HCT116 (cell line): Measurements from ENCODE around the gene SERTAD1. TPM values are rescaled to one million over a fixed set of nuclear protein-coding genes. Genes with fewer than 3 reads are reported as not detected.

Experiments
- ATAC-seq: fragments of 200-7000 bp; cut with Tn5 transposase; 2 replicates; pipeline ENCODE4 v1.9.1; 2020; ENCODE audit warnings: mild to moderate bottlenecking, moderate library complexity
- BruUV-seq: library from RNA; stranded (reverse); fragments of 400-500 nt; replicated peaks from 2 replicates; lab custom pipeline; 2021; lab: Mats Ljungman, UMichigan
- CTCF ChIA-PET: fragments of 300-600 bp; sonication (Branson Sonifier 250); formaldehyde crosslinking; loops from one replicate; lab custom pipeline; 2021; ENCODE audit warnings: antibody characterized with exemption; lab: Charles Lee
- POLR2A ChIA-PET: fragments of 300-600, 350-600 bp; sonication (Branson Sonifier 250); formaldehyde crosslinking; loops from one replicate; lab custom pipeline; 2021; ENCODE audit warnings: antibody characterized with exemption; lab: Charles Lee
- RAD21 ChIA-PET, 2 experiments: fragments of 300-600 bp; sonication (Branson Sonifier 250); formaldehyde crosslinking; loops; one replicate each; lab custom pipeline; 2023; ENCODE audit warnings: low total read pairs in 2 of 2; ENCODE audit not compliant: uncharacterized antibody in 2 of 2, unreplicated experiment in 2 of 2, low non-redundant PET in 1 of 2; lab: Charles Lee
- DNase-seq: peaks from one replicate; pipeline ENCODE4 v3.0.0-alpha.2; 2010; ENCODE audit warnings: low read depth, low spot score
- H2AFZ ChIP-seq: fragments of 200-600 bp; shearing (Covaris generic), sonication (generic); 2 replicates; pipeline ENCODE4 v1.6.1; 2017; ENCODE audit warnings: low read depth, mixed run types, mixed read lengths, antibody characterized with exemption, low read length; ENCODE audit not compliant: poor library complexity, severe bottlenecking
- H3K27ac ChIP-seq: 2 replicates; pipeline ENCODE4 v1.5.1; 2012; ENCODE audit warnings: low read depth, low read length
- H3K27me3 ChIP-seq: fragments of 200-600 bp; sonication (generic); 2 replicates; pipeline ENCODE4 v1.6.1; 2016; ENCODE audit warnings: mixed run types, low read length, mixed read lengths; ENCODE audit not compliant: insufficient read depth
- H3K36me3 ChIP-seq, 2 experiments: fragments of 200-500 bp in 1 of 2; fragments of 200-600 bp in 1 of 2; sonication (Bioruptor generic) in 1 of 2; sonication (generic) in 1 of 2; 2 replicates each; pipeline versions ENCODE4 v1.5.1 to v1.6.1; 2014 to 2016; ENCODE audit warnings: low read length in 2 of 2, inconsistent platforms in 1 of 2, mixed read lengths in 1 of 2, mixed run types in 1 of 2; ENCODE audit not compliant: insufficient read depth in 2 of 2, control insufficient read depth in 1 of 2
- H3K4me1 ChIP-seq, 2 experiments: fragments of 200-600 bp in 1 of 2; sonication (generic) in 1 of 2; 2 replicates each; pipeline versions ENCODE4 v1.5.1 to v1.6.1; 2012 to 2017; ENCODE audit warnings: low read length in 2 of 2, inconsistent platforms in 1 of 2, mild to moderate bottlenecking in 1 of 2, mixed read lengths in 1 of 2, mixed run types in 1 of 2, moderate library complexity in 1 of 2; ENCODE audit not compliant: insufficient read depth in 2 of 2, control insufficient read depth in 1 of 2
- H3K4me2 ChIP-seq: fragments of 200-600 bp; sonication (generic); 2 replicates; pipeline ENCODE4 v1.6.1; 2017; ENCODE audit warnings: mixed run types, low read length, mixed read lengths
- H3K4me3 ChIP-seq, 2 experiments: fragments of 200-600 bp in 1 of 2; sonication (generic) in 1 of 2; replicated peaks in 1 of 2; 2 replicates each; pipeline ENCODE4 v1.5.1; 2011 to 2016; ENCODE audit warnings: low read length in 2 of 2, control low read depth in 1 of 2, low read depth in 1 of 2, mild to moderate bottlenecking in 1 of 2, mixed read lengths in 1 of 2, mixed run types in 1 of 2
- H3K79me2 ChIP-seq: fragments of 200-600 bp; sonication (generic); 2 replicates; pipeline ENCODE4 v1.6.1; 2017; ENCODE audit warnings: mild to moderate bottlenecking, mixed run types, low read length, moderate library complexity, mixed read lengths; ENCODE audit not compliant: insufficient read depth
- H3K9ac ChIP-seq: fragments of 200-600 bp; sonication (generic); 2 replicates; pipeline ENCODE4 v1.6.1; 2016; ENCODE audit warnings: low read length, mixed read lengths
- H3K9me2 ChIP-seq: fragments of 200-600 bp; sonication (generic), shearing (Covaris generic); 2 replicates; pipeline ENCODE4 v1.6.1; 2017; ENCODE audit warnings: mixed run types, mild to moderate bottlenecking, moderate library complexity; ENCODE audit not compliant: insufficient read depth
- H3K9me3 ChIP-seq, 2 experiments: fragments of 200-500 bp in 1 of 2; fragments of 200-600 bp in 1 of 2; sonication (Bioruptor generic) in 1 of 2; sonication (generic) in 1 of 2; 2 replicates each; pipeline ENCODE4 v1.6.1; 2014 to 2017; ENCODE audit warnings: low read length in 2 of 2, mixed read lengths in 2 of 2, inconsistent platforms in 1 of 2, low read depth in 1 of 2, mild to moderate bottlenecking in 1 of 2, mixed run types in 1 of 2, moderate library complexity in 1 of 2; ENCODE audit not compliant: control insufficient read depth in 1 of 2, insufficient read depth in 1 of 2
- H4K20me1 ChIP-seq: fragments of 200-600 bp; sonication (generic), shearing (Covaris generic); 2 replicates; pipeline ENCODE4 v1.6.1; 2017; ENCODE audit warnings: mixed run types, mild to moderate bottlenecking, moderate library complexity; ENCODE audit not compliant: insufficient read depth
- CBX3 ChIP-seq: IDR thresholded peaks from 2 replicates; pipeline ENCODE4 v1.6.1; 2012; ENCODE audit warnings: low read depth
- CEBPB ChIP-seq: IDR thresholded peaks from 2 replicates; pipeline ENCODE4 v1.6.1; 2012; ENCODE audit warnings: low read depth
- EGR1 ChIP-seq: IDR thresholded peaks from 2 replicates; pipeline ENCODE4 v1.6.1; 2012; ENCODE audit warnings: low read depth
- ELF1 ChIP-seq: IDR thresholded peaks from 2 replicates; pipeline ENCODE4 v1.6.1; 2012; ENCODE audit warnings: low read depth, borderline replicate concordance
- EZH2phosphoT487 ChIP-seq: fragments of 200-600 bp; IDR thresholded peaks from 2 replicates; pipeline ENCODE4 v1.6.1; 2018; ENCODE audit warnings: antibody characterized with exemption, borderline replicate concordance
- FOSL1 ChIP-seq: IDR thresholded peaks from 2 replicates; pipeline ENCODE4 v1.6.1; 2012; ENCODE audit warnings: low read depth
- RAD21 ChIP-seq: IDR thresholded peaks from 2 replicates; pipeline ENCODE4 v1.6.1; 2012; ENCODE audit warnings: low read depth, mild to moderate bottlenecking
- SIN3A ChIP-seq: IDR thresholded peaks from 2 replicates; pipeline ENCODE4 v1.6.1; 2012; ENCODE audit warnings: low read depth
- SP1 ChIP-seq: IDR thresholded peaks from 2 replicates; pipeline ENCODE4 v1.6.1; 2012; ENCODE audit warnings: low read depth
- SRF ChIP-seq: IDR thresholded peaks from 2 replicates; pipeline ENCODE4 v1.6.1; 2012; ENCODE audit warnings: low read depth
- TCF7L2 ChIP-seq: IDR thresholded peaks from 2 replicates; pipeline ENCODE4 v1.7.0; 2011; ENCODE audit warnings: borderline replicate concordance, inconsistent platforms; ENCODE audit not compliant: insufficient read depth, insufficient read length; ENCODE audit errors: extremely low read depth
- YY1 ChIP-seq: IDR thresholded peaks from 2 replicates; pipeline ENCODE4 v1.6.1; 2011; ENCODE audit warnings: low read length, low read depth, moderate library complexity, mild to moderate bottlenecking; ENCODE audit not compliant: insufficient replicate concordance; ENCODE audit errors: extremely low read depth
- ZFX ChIP-seq: fragments of 450-650 bp; IDR thresholded peaks from 2 replicates; pipeline ENCODE4 v1.6.1; 2017
- intact Hi-C: fragments of 100-400 bp; cut with micrococcal nuclease; formaldehyde crosslinking; loops from 2 replicates; pipeline ENCODE4 v1.10.0; 2022
- total RNA-seq: library from RNA; stranded (reverse); gene quantifications from one replicate; pipeline ENCODE4 v1.2.1, GENCODE V29; 2021; ENCODE audit not compliant: unreplicated experiment
- TF ChIP-seq, protein P1 (sequence below), 3 experiments: fragments of 200-600 bp in 1 of 3; sonication (generic) in 1 of 3; IDR thresholded peaks in 2 of 3; conservative IDR thresholded peaks in 1 of 3; 2 replicates each; pipeline ENCODE4 v1.5.1; 2012 to 2017; ENCODE audit warnings: low read depth in 2 of 3, low read length in 2 of 3, antibody characterized with exemption in 1 of 3, borderline replicate concordance in 1 of 3, control low read depth in 1 of 3, mild to moderate bottlenecking in 1 of 3, mixed read lengths in 1 of 3, mixed run types in 1 of 3, moderate library complexity in 1 of 3; ENCODE audit not compliant: insufficient read depth in 1 of 3
- TF ChIP-seq, protein P2 (sequence below): IDR thresholded peaks from 2 replicates; pipeline ENCODE4 v1.6.1; 2011; ENCODE audit warnings: mild to moderate bottlenecking, low read length, moderate library complexity; ENCODE audit not compliant: insufficient replicate concordance; ENCODE audit errors: extremely low read depth
- TF ChIP-seq, protein P3 (sequence below): IDR thresholded peaks from 2 replicates; pipeline ENCODE4 v1.6.1; 2012
- TF ChIP-seq, protein P4 (sequence below): IDR thresholded peaks from 2 replicates; pipeline ENCODE4 v1.6.1; 2012; ENCODE audit warnings: low read depth
- TF ChIP-seq, protein P5 (sequence below): IDR thresholded peaks from 2 replicates; pipeline ENCODE4 v1.6.1; 2012

The SERTAD1 gene
- total RNA-seq, 1 experiment from 2014 or later: 30.3 TPM

DNA sequence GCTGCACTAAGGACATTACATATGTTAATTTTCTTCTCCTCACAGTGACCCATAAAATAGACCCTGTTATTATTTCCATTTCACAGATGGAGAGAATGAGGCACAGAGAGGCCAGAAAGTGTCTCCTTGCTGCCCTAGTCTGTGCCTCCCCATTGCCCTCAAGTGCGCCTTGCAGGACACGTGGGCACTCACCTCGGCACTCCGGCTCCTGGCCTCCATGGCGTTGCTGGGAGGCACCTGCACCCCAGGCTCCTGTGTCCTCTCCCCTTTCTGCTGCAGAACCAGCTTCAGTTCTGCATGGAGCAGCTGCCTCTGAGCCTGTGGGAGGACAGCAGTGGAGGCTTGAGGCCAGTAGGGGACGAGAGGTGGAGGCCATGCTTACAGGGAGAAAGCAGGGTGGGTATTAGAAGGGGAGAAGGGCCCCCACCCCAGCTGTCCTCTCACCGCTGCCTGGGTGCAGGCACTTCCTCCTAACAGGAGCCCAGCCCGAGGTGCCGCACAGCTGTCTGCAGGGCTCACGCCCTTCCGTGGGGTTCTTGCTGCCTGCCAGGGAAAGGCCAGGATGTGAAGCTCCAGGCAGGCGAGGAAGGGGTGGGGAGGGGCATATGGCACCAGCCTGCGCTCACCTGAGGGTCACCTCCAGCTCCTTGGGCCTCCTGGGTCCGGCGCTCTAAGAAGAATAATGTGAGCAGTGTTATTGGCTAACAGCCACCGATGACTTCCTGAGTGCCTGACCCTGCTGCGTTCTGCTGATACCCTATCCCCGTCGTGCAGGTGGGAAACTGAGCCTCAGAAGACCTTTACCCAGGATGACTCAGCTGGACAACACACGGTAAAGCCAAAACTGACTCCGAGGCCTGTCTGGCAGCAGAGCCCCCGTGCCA is 17.8 kb downstream of the SERTAD1 start:
- ChIA-PET CTCF (interaction anchor here (2.2 kb wide), 1 partner anchor 13 kb away, joined by 5 read pairs; no protein-coding TSS in a partner anchor), POLR2A (interaction anchor here (4.8 kb wide), 1 partner anchor 13 kb away, joined by 14 read pairs; no protein-coding TSS in a partner anchor)
- no peak for TF ChIP-seq FOSL1
- no peak for TF ChIP-seq ZFX
- TF ChIP-seq SIN3A: no peak
- no peak for TF ChIP-seq TCF7L2
- no peak for TF ChIP-seq EZH2phosphoT487
- TF ChIP-seq, protein P1, sequence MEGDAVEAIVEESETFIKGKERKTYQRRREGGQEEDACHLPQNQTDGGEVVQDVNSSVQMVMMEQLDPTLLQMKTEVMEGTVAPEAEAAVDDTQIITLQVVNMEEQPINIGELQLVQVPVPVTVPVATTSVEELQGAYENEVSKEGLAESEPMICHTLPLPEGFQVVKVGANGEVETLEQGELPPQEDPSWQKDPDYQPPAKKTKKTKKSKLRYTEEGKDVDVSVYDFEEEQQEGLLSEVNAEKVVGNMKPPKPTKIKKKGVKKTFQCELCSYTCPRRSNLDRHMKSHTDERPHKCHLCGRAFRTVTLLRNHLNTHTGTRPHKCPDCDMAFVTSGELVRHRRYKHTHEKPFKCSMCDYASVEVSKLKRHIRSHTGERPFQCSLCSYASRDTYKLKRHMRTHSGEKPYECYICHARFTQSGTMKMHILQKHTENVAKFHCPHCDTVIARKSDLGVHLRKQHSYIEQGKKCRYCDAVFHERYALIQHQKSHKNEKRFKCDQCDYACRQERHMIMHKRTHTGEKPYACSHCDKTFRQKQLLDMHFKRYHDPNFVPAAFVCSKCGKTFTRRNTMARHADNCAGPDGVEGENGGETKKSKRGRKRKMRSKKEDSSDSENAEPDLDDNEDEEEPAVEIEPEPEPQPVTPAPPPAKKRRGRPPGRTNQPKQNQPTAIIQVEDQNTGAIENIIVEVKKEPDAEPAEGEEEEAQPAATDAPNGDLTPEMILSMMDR (IDR thresholded peaks at IDR 0.05 in 2 of 3, conservative IDR thresholded peaks at IDR 0.05 in 1 of 3; ENCODE audit: borderline replicate concordance in 1 of 3, insufficient read depth in 1 of 3, low read depth in 2 of 3, low read length in 2 of 3): no peak
- TF ChIP-seq SRF: no peak
- TF ChIP-seq RAD21: no peak
- TF ChIP-seq EGR1: no peak
- TF ChIP-seq, protein P2, sequence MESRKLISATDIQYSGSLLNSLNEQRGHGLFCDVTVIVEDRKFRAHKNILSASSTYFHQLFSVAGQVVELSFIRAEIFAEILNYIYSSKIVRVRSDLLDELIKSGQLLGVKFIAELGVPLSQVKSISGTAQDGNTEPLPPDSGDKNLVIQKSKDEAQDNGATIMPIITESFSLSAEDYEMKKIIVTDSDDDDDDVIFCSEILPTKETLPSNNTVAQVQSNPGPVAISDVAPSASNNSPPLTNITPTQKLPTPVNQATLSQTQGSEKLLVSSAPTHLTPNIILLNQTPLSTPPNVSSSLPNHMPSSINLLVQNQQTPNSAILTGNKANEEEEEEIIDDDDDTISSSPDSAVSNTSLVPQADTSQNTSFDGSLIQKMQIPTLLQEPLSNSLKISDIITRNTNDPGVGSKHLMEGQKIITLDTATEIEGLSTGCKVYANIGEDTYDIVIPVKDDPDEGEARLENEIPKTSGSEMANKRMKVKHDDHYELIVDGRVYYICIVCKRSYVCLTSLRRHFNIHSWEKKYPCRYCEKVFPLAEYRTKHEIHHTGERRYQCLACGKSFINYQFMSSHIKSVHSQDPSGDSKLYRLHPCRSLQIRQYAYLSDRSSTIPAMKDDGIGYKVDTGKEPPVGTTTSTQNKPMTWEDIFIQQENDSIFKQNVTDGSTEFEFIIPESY: no peak
- TF ChIP-seq, protein P3, sequence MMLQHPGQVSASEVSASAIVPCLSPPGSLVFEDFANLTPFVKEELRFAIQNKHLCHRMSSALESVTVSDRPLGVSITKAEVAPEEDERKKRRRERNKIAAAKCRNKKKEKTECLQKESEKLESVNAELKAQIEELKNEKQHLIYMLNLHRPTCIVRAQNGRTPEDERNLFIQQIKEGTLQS: no peak
- TF ChIP-seq SP1: no peak
- TF ChIP-seq CEBPB: no peak
- TF ChIP-seq ELF1: no peak
- no peak for TF ChIP-seq CBX3
- TF ChIP-seq, protein P4, sequence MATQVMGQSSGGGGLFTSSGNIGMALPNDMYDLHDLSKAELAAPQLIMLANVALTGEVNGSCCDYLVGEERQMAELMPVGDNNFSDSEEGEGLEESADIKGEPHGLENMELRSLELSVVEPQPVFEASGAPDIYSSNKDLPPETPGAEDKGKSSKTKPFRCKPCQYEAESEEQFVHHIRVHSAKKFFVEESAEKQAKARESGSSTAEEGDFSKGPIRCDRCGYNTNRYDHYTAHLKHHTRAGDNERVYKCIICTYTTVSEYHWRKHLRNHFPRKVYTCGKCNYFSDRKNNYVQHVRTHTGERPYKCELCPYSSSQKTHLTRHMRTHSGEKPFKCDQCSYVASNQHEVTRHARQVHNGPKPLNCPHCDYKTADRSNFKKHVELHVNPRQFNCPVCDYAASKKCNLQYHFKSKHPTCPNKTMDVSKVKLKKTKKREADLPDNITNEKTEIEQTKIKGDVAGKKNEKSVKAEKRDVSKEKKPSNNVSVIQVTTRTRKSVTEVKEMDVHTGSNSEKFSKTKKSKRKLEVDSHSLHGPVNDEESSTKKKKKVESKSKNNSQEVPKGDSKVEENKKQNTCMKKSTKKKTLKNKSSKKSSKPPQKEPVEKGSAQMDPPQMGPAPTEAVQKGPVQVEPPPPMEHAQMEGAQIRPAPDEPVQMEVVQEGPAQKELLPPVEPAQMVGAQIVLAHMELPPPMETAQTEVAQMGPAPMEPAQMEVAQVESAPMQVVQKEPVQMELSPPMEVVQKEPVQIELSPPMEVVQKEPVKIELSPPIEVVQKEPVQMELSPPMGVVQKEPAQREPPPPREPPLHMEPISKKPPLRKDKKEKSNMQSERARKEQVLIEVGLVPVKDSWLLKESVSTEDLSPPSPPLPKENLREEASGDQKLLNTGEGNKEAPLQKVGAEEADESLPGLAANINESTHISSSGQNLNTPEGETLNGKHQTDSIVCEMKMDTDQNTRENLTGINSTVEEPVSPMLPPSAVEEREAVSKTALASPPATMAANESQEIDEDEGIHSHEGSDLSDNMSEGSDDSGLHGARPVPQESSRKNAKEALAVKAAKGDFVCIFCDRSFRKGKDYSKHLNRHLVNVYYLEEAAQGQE: no peak
- TF ChIP-seq, protein P5, sequence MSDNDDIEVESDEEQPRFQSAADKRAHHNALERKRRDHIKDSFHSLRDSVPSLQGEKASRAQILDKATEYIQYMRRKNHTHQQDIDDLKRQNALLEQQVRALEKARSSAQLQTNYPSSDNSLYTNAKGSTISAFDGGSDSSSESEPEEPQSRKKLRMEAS: no peak
- TF ChIP-seq YY1: no peak

More for the DNA sequence above, 17.8 kb downstream of the SERTAD1 start:
- H3K79me2 ChIP-seq: no peaks in the 10 kb centered on the region
- no peaks in the 10 kb centered on the region for H3K27me3 ChIP-seq
- no peak overlapping the region for H3K9ac ChIP-seq
- peaks cover 27 to 48% of the 10 kb centered on the region in 2 experiments for H3K4me1 ChIP-seq
- RAD21 ChIA-PET: no interaction called here
- intact Hi-C loops: no loop called here
- no peaks in the 10 kb centered on the region for H4K20me1 ChIP-seq
- H3K36me3 ChIP-seq: no peaks in the 10 kb centered on the region
- H3K27ac ChIP-seq: no peak overlapping the region
- no peak overlapping the region for H2AFZ ChIP-seq
- ATAC-seq: no peak
- H3K9me2 ChIP-seq: no peaks in the 10 kb centered on the region
- no peaks in the 10 kb centered on the region for H3K9me3 ChIP-seq
- no peak for DNase-seq
- no peak overlapping the region for H3K4me2 ChIP-seq
- no TSS peak for BruUV-seq
- no peak overlapping the region for H3K4me3 ChIP-seq
